Muscle layer of colon (tissue), 2 donors: ENCODE data around the gene LAMA3.

Experiments used
- H3K27ac ChIP-seq: one replicate; pipeline ENCODE4 v1.7.0; 2013; ENCODE audit warnings: low read depth, mild to moderate bottlenecking, low read length, moderate library complexity
- H3K27me3 ChIP-seq, 2 donors: one replicate each; pipeline ENCODE4 v1.7.0; 2013; ENCODE audit warnings: low read length in 2 of 2, mild to moderate bottlenecking in 2 of 2; ENCODE audit not compliant: insufficient read depth in 2 of 2, control insufficient read depth in 1 of 2
- H3K36me3 ChIP-seq: one replicate; pipeline ENCODE4 v1.7.0; 2013; ENCODE audit warnings: mild to moderate bottlenecking, low read length; ENCODE audit not compliant: insufficient read depth
- H3K4me1 ChIP-seq: one replicate; pipeline ENCODE4 v1.7.0; 2013; ENCODE audit warnings: mild to moderate bottlenecking, low read length; ENCODE audit not compliant: insufficient read depth
- H3K4me3 ChIP-seq, 2 donors: one replicate each; pipeline ENCODE4 v1.7.0; 2013; ENCODE audit warnings: low read length in 2 of 2, low read depth in 1 of 2, mild to moderate bottlenecking in 1 of 2, moderate library complexity in 1 of 2
- H3K9ac ChIP-seq: one replicate; pipeline ENCODE4 v1.7.0; 2013; ENCODE audit warnings: low read length
- H3K9me3 ChIP-seq: one replicate; pipeline ENCODE4 v1.7.0; 2013; ENCODE audit warnings: mild to moderate bottlenecking, low read length
- donor health status: abdominal sarcoma.
- donor health status: Adenocarcinoma of cecum.

The LAMA3 gene

DNA sequence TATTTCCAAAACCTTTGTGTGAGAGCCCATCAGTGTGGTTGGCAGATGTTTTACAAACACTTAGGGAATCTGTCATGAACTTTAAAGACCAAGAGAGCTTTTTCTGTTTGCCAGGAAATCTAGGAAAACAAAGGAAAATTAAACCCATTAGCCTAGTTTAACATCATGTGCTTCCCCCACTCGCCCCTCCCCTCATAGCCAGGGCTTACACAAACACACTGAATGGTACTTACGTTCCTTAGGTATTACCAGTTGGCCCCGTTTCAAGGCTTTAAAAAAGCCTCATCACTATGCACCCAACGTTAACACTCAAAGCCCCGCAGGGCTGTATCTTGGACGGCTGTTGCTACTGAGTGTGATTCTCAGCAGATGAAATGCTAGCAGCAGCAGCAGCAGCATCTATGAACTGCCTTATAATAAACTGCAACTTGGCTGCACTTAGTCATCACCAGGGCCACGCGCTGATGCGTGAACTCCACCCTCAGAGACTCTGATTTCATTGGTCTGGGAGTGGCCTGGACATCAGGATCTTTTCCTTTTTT is 305.2 kb downstream of the LAMA3 start:
- no peak overlapping the region for H3K27ac ChIP-seq

GRCh38 chr18:23995180-23995579 is 305.9 kb downstream of the LAMA3 start:
- Histone ChIP-seq H3K4me3 (no peak overlapping the region), H3K9me3 (no peaks in the 10 kb centered on the region), H3K9ac (no peak overlapping the region), H3K27ac (no peak overlapping the region), H3K27me3 (no peaks in the 10 kb centered on the region), H3K4me1 (peaks cover 13% of the 10 kb centered on the region), H3K36me3 (no peaks in the 10 kb centered on the region)

More for the DNA sequence above, 305.2 kb downstream of the LAMA3 start:
- H3K27me3 ChIP-seq: no peaks in the 10 kb centered on the region
- peaks cover 13% of the 10 kb centered on the region for H3K4me1 ChIP-seq
- no peak overlapping the region for H3K4me3 ChIP-seq
- H3K36me3 ChIP-seq: no peaks in the 10 kb centered on the region
- H3K9me3 ChIP-seq: no peaks in the 10 kb centered on the region
- no peak overlapping the region for H3K9ac ChIP-seq

GRCh38 chr18:23998018-23998417 is 308.8 kb downstream of the LAMA3 start:
- H3K27me3 ChIP-seq: no peaks in the 10 kb centered on the region
- H3K9ac ChIP-seq: no peak overlapping the region
- H3K9me3 ChIP-seq: no peaks in the 10 kb centered on the region
- no peaks in the 10 kb centered on the region for H3K36me3 ChIP-seq
- no peak overlapping the region for H3K4me3 ChIP-seq
- H3K4me1 ChIP-seq: peaks cover 3% of the 10 kb centered on the region
- no peak overlapping the region for H3K27ac ChIP-seq

DNA sequence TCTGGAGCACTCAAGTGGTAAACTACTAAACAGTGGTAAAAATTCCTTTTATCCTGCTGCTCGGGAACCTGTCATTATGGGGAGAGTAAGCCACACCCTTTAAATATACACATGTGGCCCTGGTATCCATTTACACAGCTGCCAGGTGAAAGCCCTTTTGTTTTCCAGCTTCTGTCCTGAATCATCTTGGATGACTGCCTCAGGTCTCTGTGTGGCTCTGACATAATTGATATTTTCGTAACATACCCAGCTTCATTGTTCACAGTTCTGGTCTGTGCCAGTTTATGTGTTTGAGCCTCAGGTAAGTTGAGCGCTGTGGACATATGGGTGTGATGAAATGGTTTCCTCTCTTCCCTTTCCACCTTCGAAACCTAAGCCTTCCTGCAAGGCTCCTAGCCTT is 309.6 kb downstream of the LAMA3 start:
- H3K27me3 ChIP-seq: no peaks in the 10 kb centered on the region
- no peaks in the 10 kb centered on the region for H3K4me1 ChIP-seq
- H3K9me3 ChIP-seq: no peaks in the 10 kb centered on the region
- no peak overlapping the region for H3K4me3 ChIP-seq
- no peak overlapping the region for H3K9ac ChIP-seq
- no peak overlapping the region for H3K27ac ChIP-seq
- H3K36me3 ChIP-seq: no peaks in the 10 kb centered on the region

DNA sequence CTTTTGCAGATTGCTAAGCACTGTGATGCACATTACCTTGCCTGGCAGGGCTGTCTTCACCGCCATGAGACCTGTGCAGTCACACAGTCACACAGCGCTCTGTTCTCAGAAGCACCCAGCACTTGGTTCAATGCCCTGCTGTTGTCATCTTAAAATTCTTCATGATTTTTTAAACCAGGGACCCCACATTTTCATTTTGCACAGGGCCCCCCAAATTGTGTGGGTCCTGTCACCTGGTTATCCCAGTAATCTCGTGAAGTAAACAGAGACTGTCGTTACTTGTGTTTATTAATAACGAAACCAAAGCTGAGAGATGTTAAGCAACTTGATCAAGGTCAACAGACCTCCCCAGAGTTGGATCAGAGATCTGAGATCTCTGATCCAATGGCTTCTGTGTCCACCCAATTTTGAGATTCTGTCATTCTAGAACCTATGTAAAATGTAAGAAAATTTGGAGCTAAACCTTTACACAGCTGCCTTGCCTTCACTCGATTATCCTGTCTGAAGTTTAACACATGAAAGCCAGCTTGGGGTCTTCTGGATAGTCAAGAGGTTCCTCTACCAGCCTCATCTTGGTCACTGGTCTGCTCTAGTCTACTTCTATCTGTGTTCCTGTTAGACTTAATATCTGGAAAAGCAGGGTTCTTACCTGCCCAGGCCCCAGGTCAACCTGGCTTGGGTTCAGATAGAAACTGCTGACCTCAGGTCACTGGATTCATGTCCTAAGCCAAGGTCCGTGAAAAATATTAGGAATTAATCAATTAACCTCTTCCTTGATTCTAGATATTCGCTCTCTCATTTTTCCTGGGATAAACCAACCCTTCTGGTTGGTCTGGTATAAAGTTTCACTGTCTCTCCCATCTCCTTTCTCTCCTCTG is 311.6 kb downstream of the LAMA3 start:
- no peak overlapping the region for H3K27ac ChIP-seq

GRCh38 chr18:24002479-24002878 is 313.2 kb downstream of the LAMA3 start:
- Histone ChIP-seq H3K27ac (no peak overlapping the region), H3K36me3 (no peaks in the 10 kb centered on the region), H3K4me3 (no peak overlapping the region), H3K4me1 (no peaks in the 10 kb centered on the region), H3K9me3 (no peaks in the 10 kb centered on the region), H3K27me3 (no peaks in the 10 kb centered on the region), H3K9ac (no peak overlapping the region)

More for the DNA sequence above, 311.6 kb downstream of the LAMA3 start:
- Histone ChIP-seq H3K4me3 (no peak overlapping the region), H3K9me3 (no peaks in the 10 kb centered on the region), H3K27me3 (no peaks in the 10 kb centered on the region), H3K36me3 (no peaks in the 10 kb centered on the region), H3K4me1 (no peaks in the 10 kb centered on the region), H3K9ac (no peak overlapping the region)

GRCh38 chr18:24003288-24003687 is 314.0 kb downstream of the LAMA3 start:
- Histone ChIP-seq H3K36me3 (no peaks in the 10 kb centered on the region), H3K9me3 (no peaks in the 10 kb centered on the region), H3K4me3 (no peak overlapping the region), H3K27ac (no peak overlapping the region), H3K27me3 (no peaks in the 10 kb centered on the region), H3K4me1 (no peaks in the 10 kb centered on the region), H3K9ac (no peak overlapping the region)

DNA sequence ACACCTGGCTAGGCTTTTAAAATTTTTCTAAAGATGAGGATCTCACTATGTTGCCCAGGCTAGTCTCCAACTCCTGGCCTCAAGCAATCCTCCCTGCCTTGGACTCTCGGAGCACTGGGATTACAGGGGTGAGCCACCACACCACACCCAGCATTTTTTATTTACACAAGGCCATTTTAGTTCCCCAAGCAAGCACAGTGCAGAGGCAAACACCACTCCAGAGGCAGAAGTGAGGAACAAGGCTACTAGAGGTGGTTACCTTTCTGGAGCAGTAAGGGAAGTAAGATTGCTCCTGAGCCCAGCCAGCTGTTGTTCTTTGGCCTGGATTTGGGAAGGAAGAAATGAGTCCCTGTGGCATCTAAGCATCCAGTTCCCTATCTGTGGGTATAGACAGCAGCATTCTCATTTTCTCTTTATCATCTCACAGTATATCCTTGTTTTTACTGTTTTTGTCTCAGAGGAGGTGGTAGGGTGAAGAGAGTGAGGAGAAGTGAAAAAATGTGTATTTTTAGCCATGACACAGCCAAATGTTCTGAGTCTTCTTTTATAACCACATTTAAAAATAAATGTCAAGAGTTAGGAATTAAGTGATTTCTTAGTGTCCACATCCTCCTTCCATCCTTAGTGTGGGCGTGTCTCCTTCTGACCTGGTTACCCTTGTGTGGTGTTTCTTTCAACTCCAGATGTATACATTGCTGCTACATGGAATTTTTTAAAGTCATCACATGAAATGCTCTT is 314.8 kb downstream of the LAMA3 start:
- H3K27me3 ChIP-seq: no peaks in the 10 kb centered on the region
- H3K36me3 ChIP-seq: no peaks in the 10 kb centered on the region
- H3K4me1 ChIP-seq: no peaks in the 10 kb centered on the region
- no peak overlapping the region for H3K27ac ChIP-seq
- no peak overlapping the region for H3K9ac ChIP-seq
- H3K4me3 ChIP-seq: no peak overlapping the region
- no peaks in the 10 kb centered on the region for H3K9me3 ChIP-seq
